ENCODE results near the gene PDE6H. TPM values are rescaled to one million over a fixed set of nuclear protein-coding genes. Genes with fewer than 3 reads are reported as not detected.

The PDE6H gene
- total and polyA plus RNA-seq, 2 of the 8 experiments (the other 6 are each of a cell fraction or from before 2014, with no cell fraction given) = not detected

DNA sequence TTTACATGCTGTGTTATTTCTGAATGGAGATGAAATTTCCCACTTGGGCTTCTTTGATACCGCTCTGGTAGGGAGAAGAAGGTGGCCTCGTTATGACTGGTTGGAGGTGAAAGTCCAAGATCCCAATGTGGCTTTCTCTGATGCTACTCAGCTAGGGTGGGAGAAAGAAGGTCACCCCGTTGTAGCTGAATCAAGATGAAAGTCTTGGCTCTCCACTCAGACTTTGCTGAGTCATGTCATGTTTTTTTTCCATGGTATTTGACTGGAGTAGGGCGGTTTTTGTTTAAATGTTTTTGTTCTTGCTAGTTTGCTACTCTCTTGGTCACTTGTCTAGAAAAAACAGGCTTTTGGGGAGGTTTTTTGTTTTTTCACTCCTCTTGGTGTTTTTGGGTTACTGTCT is 2.4 kb upstream of the PDE6H start:
- 62% methylated on average over 4 of the region's 4 CpGs; no CpG with 5 or more reads in 1 of the 2 experiments for WGBS, 2 experiments (ENCODE audit: extremely low coverage in 1 of 2, insufficient coverage in 1 of 2, insufficient read length in 1 of 2, insufficient replicate concordance in 2 of 2, low coverage in 1 of 2, low lambda C conversion rate in 2 of 2, missing lambda C conversion rate in 1 of 2)
- H4K91ac ChIP-seq (replicated peaks; ENCODE audit: insufficient read length, low read length) = no peak overlapping the region
- H3K14ac ChIP-seq (ENCODE audit: insufficient read length) = no peak overlapping the region
- no peaks in the 10 kb centered on the region for H3K36me3 ChIP-seq (ENCODE audit: control insufficient read depth in 2 of 4, insufficient read depth in 4 of 4, low read length in 3 of 4)
- no peak overlapping the region for H3K18ac ChIP-seq (ENCODE audit: extremely low read depth, low read length)
- no peak overlapping the region for H2BK12ac ChIP-seq (ENCODE audit: low read depth, low read length)
- H3K4me1 ChIP-seq (replicated peaks in 1 of 4; ENCODE audit: control insufficient read depth in 3 of 4, insufficient read depth in 4 of 4, low read length in 3 of 4) = no peaks in the 10 kb centered on the region
- H4K8ac ChIP-seq (ENCODE audit: extremely low read depth, insufficient read depth, low read length) = no peak overlapping the region
- no peak overlapping the region for H2BK120ac ChIP-seq (replicated peaks; ENCODE audit: low read depth, low read length)
- no peak overlapping the region for H3K9ac ChIP-seq (replicated peaks in 1 of 4; ENCODE audit: extremely low read depth in 1 of 4, low read depth in 3 of 4, low read length in 3 of 4)
- H3K4me2 ChIP-seq (ENCODE audit: insufficient read depth in 1 of 2, low read depth in 2 of 2, low read length in 2 of 2) = no peak overlapping the region
- H3K4ac ChIP-seq (replicated peaks; ENCODE audit: insufficient read length, low read depth, low read length) = no peak overlapping the region
- no peak overlapping the region for H2AK5ac ChIP-seq (ENCODE audit: low read depth, low read length)
- H2AFZ ChIP-seq (ENCODE audit: low read length) = no peak overlapping the region
- CTCF ChIA-PET (ENCODE audit: partially characterized antibody) = no interaction called here
- H3K9me3 ChIP-seq (ENCODE audit: insufficient read depth in 2 of 2, low read depth in 1 of 2, low read length in 1 of 2) = no peaks in the 10 kb centered on the region
- H4K5ac ChIP-seq (ENCODE audit: insufficient read length, low read depth, low read length) = no peak overlapping the region
- H2BK20ac ChIP-seq (ENCODE audit: low read length) = no peak overlapping the region
- no peak overlapping the region for H3K23ac ChIP-seq (ENCODE audit: insufficient read length)
- 0 out of 2 replicates have a peak, but pooled peaks have one; percentile 22 for TF ChIP-seq BACH1 (IDR thresholded peaks at IDR 0.05; ENCODE audit: low read length)
- TF ChIP-seq RNF2 (IDR thresholded peaks at IDR 0.05; ENCODE audit: borderline replicate concordance, low read depth, low read length, missing control alignments, poor library complexity, severe bottlenecking) = no peak
- peaks cover 0 to 1% (median 0%) of the 10 kb centered on the region in 4 experiments; a peak in 1 of 7 replicates for H3K27me3 ChIP-seq (replicated peaks in 1 of 4; ENCODE audit: control insufficient read depth in 3 of 4, extremely low read depth in 1 of 4, insufficient read depth in 3 of 4, low read length in 3 of 4)
- no peaks in the 10 kb centered on the region for H3K79me2 ChIP-seq (ENCODE audit: control insufficient read depth in 1 of 2, insufficient read depth in 2 of 2, low read length in 2 of 2)
- no peak overlapping the region for H3K56ac ChIP-seq (replicated peaks; ENCODE audit: insufficient read length, low read depth, low read length)
- no peaks in the 10 kb centered on the region for H4K20me1 ChIP-seq (replicated peaks in 1 of 2; ENCODE audit: control insufficient read depth in 1 of 2, insufficient read depth in 2 of 2, low read length in 2 of 2)
- no peaks in the 10 kb centered on the region for H3K79me1 ChIP-seq (ENCODE audit: low read depth, low read length)
- H2BK15ac ChIP-seq (ENCODE audit: low read length) = no peak overlapping the region
- POLR2A ChIA-PET (ENCODE audit: partially characterized antibody) = no interaction called here
- DNase-seq (ENCODE audit: low read depth in 1 of 2, low spot score in 2 of 2) = no peak
- H2BK5ac ChIP-seq (ENCODE audit: low read depth, low read length) = no peak overlapping the region
- H3K4me3 ChIP-seq (ENCODE audit: extremely low read depth in 1 of 4, insufficient read depth in 2 of 4, low read depth in 3 of 4, low read length in 4 of 4) = no peak overlapping the region
- H3K23me2 ChIP-seq (ENCODE audit: low read depth, low read length) = no peaks in the 10 kb centered on the region
- FAIRE-seq = no peak
- H3K27ac ChIP-seq (ENCODE audit: low read depth, low read length) = no peak overlapping the region

All from H1 (cell line).